ENCODE measurements around the gene LILRA1.
"Not testable (repeated sequence)": the region's sequence is repeated elsewhere in the genome, so short reads cannot be mapped to it uniquely, and the experiment has no call there.

Gene LILRA1

GRCh38 chr19:54593445-54593844 lies at the start of gene LILRA1:
Gene LILRA1 (plus strand): TSS chr19:54593632. CDS start chr19:54594245, 613 bp downstream.
- not testable (repeated sequence) for H3K36me3 ChIP-seq (ENCODE audit: insufficient read depth, low read length)

GRCh38 chr19:54548806-54549205 lies 44.6 kb upstream of the LILRA1 start:
- Histone ChIP-seq H3K9me3 (ENCODE audit: low read length) (no peaks in the 10 kb centered on the region), H3K79me2 (ENCODE audit: insufficient read depth, low read length) (no peaks in the 10 kb centered on the region), H3K27me3 (ENCODE audit: insufficient read depth, low read length) (no peaks in the 10 kb centered on the region)

More at GRCh38 chr19:54593445-54593844, at the start of gene LILRA1:
- H3F3A ChIP-seq (ENCODE audit: insufficient read depth, low read length); H3K9me2 ChIP-seq (ENCODE audit: low read depth, low read length); H4K20me1 ChIP-seq (ENCODE audit: insufficient read depth, low read length); H2AFZ ChIP-seq (ENCODE audit: low read length); H3K9me3 ChIP-seq (ENCODE audit: low read length); H3K4me1 ChIP-seq (ENCODE audit: insufficient read depth, low read length, severe bottlenecking); H3K27me3 ChIP-seq (ENCODE audit: insufficient read depth, low read length); H3K4me2 ChIP-seq (ENCODE audit: low read length); H3K79me2 ChIP-seq (ENCODE audit: insufficient read depth, low read length); H3K4me3 ChIP-seq (ENCODE audit: low read depth, low read length, poor library complexity, severe bottlenecking); H3K9ac ChIP-seq (ENCODE audit: low read length); H3K27ac ChIP-seq (ENCODE audit: low read depth, low read length, poor library complexity, severe bottlenecking): not testable (repeated sequence)

GRCh38 chr19:54549224-54549623 lies 44.2 kb upstream of the LILRA1 start:
- Histone ChIP-seq H3F3A (ENCODE audit: insufficient read depth, low read length) (no peaks in the 10 kb centered on the region), H3K4me3 (ENCODE audit: low read depth, low read length, poor library complexity, severe bottlenecking) (no peak overlapping the region), H2AFZ (ENCODE audit: low read length) (no peak overlapping the region), H3K27ac (ENCODE audit: low read depth, low read length, poor library complexity, severe bottlenecking) (no peak overlapping the region), H3K9me3 (ENCODE audit: low read length) (no peaks in the 10 kb centered on the region), H4K20me1 (ENCODE audit: insufficient read depth, low read length) (no peaks in the 10 kb centered on the region), H3K4me2 (ENCODE audit: low read length) (no peak overlapping the region), H3K79me2 (ENCODE audit: insufficient read depth, low read length) (no peaks in the 10 kb centered on the region), H3K27me3 (ENCODE audit: insufficient read depth, low read length) (no peaks in the 10 kb centered on the region), H3K4me1 (ENCODE audit: insufficient read depth, low read length, severe bottlenecking) (no peaks in the 10 kb centered on the region), H3K36me3 (ENCODE audit: insufficient read depth, low read length) (no peaks in the 10 kb centered on the region), H3K9ac (ENCODE audit: low read length) (no peak overlapping the region), H3K9me2 (ENCODE audit: low read depth, low read length) (no peaks in the 10 kb centered on the region)
- TF ChIP-seq CTCF (IDR thresholded peaks at IDR 0.05; ENCODE audit: low read length) (no peak), EZH2 (IDR thresholded peaks at IDR 0.05; ENCODE audit: borderline replicate concordance, low read length) (no peak)

More at GRCh38 chr19:54548806-54549205, 44.6 kb upstream of the LILRA1 start:
- Histone ChIP-seq H3K36me3 (ENCODE audit: insufficient read depth, low read length) (no peaks in the 10 kb centered on the region), H3K4me3 (ENCODE audit: low read depth, low read length, poor library complexity, severe bottlenecking) (no peak overlapping the region), H3F3A (ENCODE audit: insufficient read depth, low read length) (no peaks in the 10 kb centered on the region), H4K20me1 (ENCODE audit: insufficient read depth, low read length) (no peaks in the 10 kb centered on the region), H2AFZ (ENCODE audit: low read length) (no peak overlapping the region), H3K27ac (ENCODE audit: low read depth, low read length, poor library complexity, severe bottlenecking) (no peak overlapping the region), H3K9me2 (ENCODE audit: low read depth, low read length) (no peaks in the 10 kb centered on the region), H3K9ac (ENCODE audit: low read length) (no peak overlapping the region), H3K4me2 (ENCODE audit: low read length) (no peak overlapping the region), H3K4me1 (ENCODE audit: insufficient read depth, low read length, severe bottlenecking) (no peaks in the 10 kb centered on the region)
- TF ChIP-seq EZH2 (IDR thresholded peaks at IDR 0.05; ENCODE audit: borderline replicate concordance, low read length): no peak

- Histone ChIP-seq H3K4me3 (ENCODE audit: low read depth, low read length, poor library complexity, severe bottlenecking) (no peak overlapping the region), H3K9me2 (ENCODE audit: low read depth, low read length) (no peaks in the 10 kb centered on the region), H3K27me3 (ENCODE audit: insufficient read depth, low read length) (no peaks in the 10 kb centered on the region), H3K36me3 (ENCODE audit: insufficient read depth, low read length) (no peaks in the 10 kb centered on the region), H3K79me2 (ENCODE audit: insufficient read depth, low read length) (no peaks in the 10 kb centered on the region), H3K9me3 (ENCODE audit: low read length) (no peaks in the 10 kb centered on the region), H3K27ac (ENCODE audit: low read depth, low read length, poor library complexity, severe bottlenecking) (no peak overlapping the region), H3K4me2 (ENCODE audit: low read length) (no peak overlapping the region), H3F3A (ENCODE audit: insufficient read depth, low read length) (no peaks in the 10 kb centered on the region), H2AFZ (ENCODE audit: low read length) (no peak overlapping the region), H4K20me1 (ENCODE audit: insufficient read depth, low read length) (no peaks in the 10 kb centered on the region), H3K9ac (ENCODE audit: low read length) (no peak overlapping the region), H3K4me1 (ENCODE audit: insufficient read depth, low read length, severe bottlenecking) (no peaks in the 10 kb centered on the region)
- TF ChIP-seq EZH2 (IDR thresholded peaks at IDR 0.05; ENCODE audit: borderline replicate concordance, low read length) (no peak), CTCF (IDR thresholded peaks at IDR 0.05; ENCODE audit: low read length) (no peak)
These were observed 42.1 kb upstream of the LILRA1 start for GRCh38 chr19:54551293-54551692.
